ENCODE measurements around the gene C6orf136. TPM values are rescaled to one million over a fixed set of nuclear protein-coding genes. Genes with fewer than 3 reads are reported as not detected.
A peak's percentile ranks its signal among the peaks of the same experiment; 100 is the strongest.

Gene C6orf136
- total and polyA plus RNA-seq, 9 of the 15 experiments (the other 6 are each of a cell fraction or from before 2014, with no cell fraction given) = 14.1 to 63.1 (median 18.4) TPM

DNA sequence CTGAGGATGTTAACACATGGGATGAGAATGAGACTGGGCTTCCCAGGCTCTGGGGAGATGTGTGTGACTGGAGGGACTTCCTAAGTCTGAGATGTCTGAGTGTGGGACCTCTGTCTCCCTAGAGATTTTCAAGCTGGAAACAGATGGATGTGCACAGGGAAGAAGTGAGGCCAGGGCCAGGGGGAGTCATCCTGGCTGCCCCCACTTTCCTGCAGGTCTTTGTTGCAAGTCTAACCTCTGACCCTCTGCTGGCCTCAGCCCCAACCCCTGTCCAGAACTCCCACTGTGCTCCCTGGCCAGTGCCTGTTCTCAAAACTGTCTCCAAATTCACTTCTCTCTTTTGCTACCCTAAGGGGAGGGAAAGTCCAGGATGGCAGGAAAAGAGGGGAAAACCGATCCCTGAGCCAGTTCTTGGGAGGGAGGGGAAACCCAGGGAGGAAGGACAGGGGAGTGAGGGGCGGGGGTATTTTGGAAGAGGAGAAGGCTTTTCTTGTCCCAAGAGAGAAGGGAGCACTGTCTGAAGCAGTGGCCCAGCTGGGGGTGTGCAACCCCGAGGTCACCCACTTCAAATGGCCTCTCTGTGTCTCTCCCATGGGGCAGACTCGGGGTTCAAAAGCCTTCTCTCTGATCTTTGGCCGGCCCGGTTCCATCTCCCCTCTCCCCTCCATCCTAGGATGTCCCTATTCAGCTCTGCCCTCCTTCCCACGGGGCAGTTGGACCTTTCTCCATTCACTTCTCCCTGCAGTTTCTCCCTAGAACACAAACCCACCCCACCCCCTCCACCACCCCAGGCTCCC, 36.4 kb downstream of the C6orf136 start (continued):
- TF ChIP-seq NCOR1 (IDR thresholded peaks at IDR 0.05) (no peak), RFX1 (IDR thresholded peaks at IDR 0.05) (no peak), ASH1L (IDR thresholded peaks at IDR 0.05; ENCODE audit: borderline replicate concordance, low read depth, partially characterized antibody) (no peak), TEAD4 (IDR thresholded peaks at IDR 0.05; ENCODE audit: low read length) (no peak), TEAD4 (CRISPR knock-in tag; IDR thresholded peaks at IDR 0.05; ENCODE audit: borderline replicate concordance) (peak; percentile 48; the same call in 1 of the 2 replicates), ZC3H4 (CRISPR knock-in tag; IDR thresholded peaks at IDR 0.05; ENCODE audit: borderline replicate concordance) (0 out of 2 replicates have a peak, but pooled peaks have one; percentile 44), FOXP1 (CRISPR knock-in tag; IDR thresholded peaks at IDR 0.05) (0 out of 2 replicates have a peak, but pooled peaks have one; percentile 71), NFYB (IDR thresholded peaks at IDR 0.05; ENCODE audit: extremely low read depth, insufficient read length) (no peak), ZSCAN32 (CRISPR knock-in tag; IDR thresholded peaks at IDR 0.05) (no peak), DPF2 (IDR thresholded peaks at IDR 0.05) (no peak), ZNF143 (CRISPR knock-in tag; IDR thresholded peaks at IDR 0.05) (peak; percentile 50; the same call in 1 of the 2 replicates), FOXA3 (CRISPR knock-in tag; conservative IDR thresholded peaks at IDR 0.05 in 1 of 2, IDR thresholded peaks at IDR 0.05 in 1 of 2) (peak in 1 of 2 experiments; percentile 71; a peak in 2 of 4 replicates), RAD21 (CRISPR knock-in tag; conservative IDR thresholded peaks at IDR 0.05 in 1 of 2, IDR thresholded peaks at IDR 0.05 in 1 of 2) (no peak), KLF6 (CRISPR knock-in tag; IDR thresholded peaks at IDR 0.05; ENCODE audit: borderline replicate concordance) (no peak), SIN3A (IDR thresholded peaks at IDR 0.05; ENCODE audit: borderline replicate concordance in 2 of 2, control insufficient read depth in 1 of 2, low read depth in 2 of 2, low read length in 2 of 2) (no peak), TBL1XR1 (IDR thresholded peaks at IDR 0.05; ENCODE audit: low read length in 2 of 2) (no peak), ZNF77 (CRISPR knock-in tag; IDR thresholded peaks at IDR 0.05) (no peak)
- TF ChIP-seq, protein P1, sequence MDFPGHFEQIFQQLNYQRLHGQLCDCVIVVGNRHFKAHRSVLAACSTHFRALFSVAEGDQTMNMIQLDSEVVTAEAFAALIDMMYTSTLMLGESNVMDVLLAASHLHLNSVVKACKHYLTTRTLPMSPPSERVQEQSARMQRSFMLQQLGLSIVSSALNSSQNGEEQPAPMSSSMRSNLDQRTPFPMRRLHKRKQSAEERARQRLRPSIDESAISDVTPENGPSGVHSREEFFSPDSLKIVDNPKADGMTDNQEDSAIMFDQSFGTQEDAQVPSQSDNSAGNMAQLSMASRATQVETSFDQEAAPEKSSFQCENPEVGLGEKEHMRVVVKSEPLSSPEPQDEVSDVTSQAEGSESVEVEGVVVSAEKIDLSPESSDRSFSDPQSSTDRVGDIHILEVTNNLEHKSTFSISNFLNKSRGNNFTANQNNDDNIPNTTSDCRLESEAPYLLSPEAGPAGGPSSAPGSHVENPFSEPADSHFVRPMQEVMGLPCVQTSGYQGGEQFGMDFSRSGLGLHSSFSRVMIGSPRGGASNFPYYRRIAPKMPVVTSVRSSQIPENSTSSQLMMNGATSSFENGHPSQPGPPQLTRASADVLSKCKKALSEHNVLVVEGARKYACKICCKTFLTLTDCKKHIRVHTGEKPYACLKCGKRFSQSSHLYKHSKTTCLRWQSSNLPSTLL (IDR thresholded peaks at IDR 0.05) = no peak
- TF ChIP-seq, protein P2, sequence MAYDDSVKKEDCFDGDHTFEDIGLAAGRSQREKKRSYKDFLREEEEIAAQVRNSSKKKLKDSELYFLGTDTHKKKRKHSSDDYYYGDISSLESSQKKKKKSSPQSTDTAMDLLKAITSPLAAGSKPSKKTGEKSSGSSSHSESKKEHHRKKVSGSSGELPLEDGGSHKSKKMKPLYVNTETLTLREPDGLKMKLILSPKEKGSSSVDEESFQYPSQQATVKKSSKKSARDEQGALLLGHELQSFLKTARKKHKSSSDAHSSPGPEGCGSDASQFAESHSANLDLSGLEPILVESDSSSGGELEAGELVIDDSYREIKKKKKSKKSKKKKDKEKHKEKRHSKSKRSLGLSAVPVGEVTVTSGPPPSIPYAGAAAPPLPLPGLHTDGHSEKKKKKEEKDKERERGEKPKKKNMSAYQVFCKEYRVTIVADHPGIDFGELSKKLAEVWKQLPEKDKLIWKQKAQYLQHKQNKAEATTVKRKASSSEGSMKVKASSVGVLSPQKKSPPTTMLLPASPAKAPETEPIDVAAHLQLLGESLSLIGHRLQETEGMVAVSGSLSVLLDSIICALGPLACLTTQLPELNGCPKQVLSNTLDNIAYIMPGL (CRISPR knock-in tag; IDR thresholded peaks at IDR 0.05) = no peak
- TF ChIP-seq, protein P3, sequence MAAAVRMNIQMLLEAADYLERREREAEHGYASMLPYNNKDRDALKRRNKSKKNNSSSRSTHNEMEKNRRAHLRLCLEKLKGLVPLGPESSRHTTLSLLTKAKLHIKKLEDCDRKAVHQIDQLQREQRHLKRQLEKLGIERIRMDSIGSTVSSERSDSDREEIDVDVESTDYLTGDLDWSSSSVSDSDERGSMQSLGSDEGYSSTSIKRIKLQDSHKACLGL (CRISPR knock-in tag; IDR thresholded peaks at IDR 0.05; ENCODE audit: borderline replicate concordance, poor library complexity, severe bottlenecking) = no peak
- TF ChIP-seq, protein P4, sequence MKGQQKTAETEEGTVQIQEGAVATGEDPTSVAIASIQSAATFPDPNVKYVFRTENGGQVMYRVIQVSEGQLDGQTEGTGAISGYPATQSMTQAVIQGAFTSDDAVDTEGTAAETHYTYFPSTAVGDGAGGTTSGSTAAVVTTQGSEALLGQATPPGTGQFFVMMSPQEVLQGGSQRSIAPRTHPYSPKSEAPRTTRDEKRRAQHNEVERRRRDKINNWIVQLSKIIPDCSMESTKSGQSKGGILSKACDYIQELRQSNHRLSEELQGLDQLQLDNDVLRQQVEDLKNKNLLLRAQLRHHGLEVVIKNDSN (CRISPR knock-in tag; IDR thresholded peaks at IDR 0.05) = peak; percentile 44; the same call in 1 of the 2 replicates
- TF ChIP-seq, protein P5, sequence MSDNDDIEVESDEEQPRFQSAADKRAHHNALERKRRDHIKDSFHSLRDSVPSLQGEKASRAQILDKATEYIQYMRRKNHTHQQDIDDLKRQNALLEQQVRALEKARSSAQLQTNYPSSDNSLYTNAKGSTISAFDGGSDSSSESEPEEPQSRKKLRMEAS (CRISPR knock-in tag; IDR thresholded peaks at IDR 0.05) = peak; percentile 49; the same call in 1 of the 2 replicates

Data from K562 (cell line).